ENCODE results near the gene PPP1R15B.

PPP1R15B gene

DNA sequence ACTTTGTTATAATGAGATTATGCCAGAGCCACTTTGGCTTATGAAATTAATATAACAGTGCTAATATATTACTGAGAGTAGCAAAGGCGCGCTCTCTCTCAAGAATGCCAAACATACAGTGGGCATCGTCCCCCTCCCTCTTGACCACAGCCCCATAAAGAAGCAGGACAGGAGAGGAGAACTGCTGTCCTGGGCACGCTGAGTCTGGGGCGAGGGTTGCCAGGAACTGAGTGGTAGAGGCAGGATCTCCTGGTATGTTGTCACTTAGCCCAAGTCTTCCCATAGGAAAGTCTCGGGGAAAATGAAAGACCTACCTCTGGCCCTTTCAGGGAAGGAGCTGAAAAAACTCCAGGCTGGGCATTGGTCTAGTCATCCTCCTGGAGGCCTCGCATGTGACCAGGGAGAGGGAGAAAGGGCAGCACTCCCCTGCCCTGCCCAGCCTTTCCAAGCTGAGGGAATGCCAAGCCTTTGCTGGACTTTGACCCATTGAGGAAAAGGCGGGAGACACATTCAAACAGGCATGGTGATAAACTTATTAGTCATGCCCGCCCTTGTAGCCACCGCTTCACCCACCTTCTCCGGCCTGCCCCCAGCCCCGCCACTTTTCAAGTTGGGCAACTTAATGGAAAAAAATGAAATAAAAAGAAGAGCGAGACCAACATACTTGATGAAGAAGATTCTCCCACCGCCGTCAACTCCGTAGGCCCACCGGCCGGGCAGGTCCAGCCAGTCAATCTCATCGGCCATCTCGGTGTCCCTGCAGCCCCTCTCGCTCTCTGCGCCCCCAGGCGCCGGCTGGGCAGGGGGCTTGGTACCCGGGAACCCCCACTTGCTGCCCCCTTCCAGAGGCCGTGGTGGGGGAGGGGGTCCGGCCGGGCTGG lies 34.5 kb downstream of the PPP1R15B start:
- TF ChIP-seq EP300 (IDR thresholded peaks at IDR 0.05; ENCODE audit: borderline replicate concordance): no peak
- TF ChIP-seq ZBTB7A (IDR thresholded peaks at IDR 0.05; ENCODE audit: low read depth): no peak; the same call in 1 of the 2 replicates
- no peak for TF ChIP-seq EGR1 (IDR thresholded peaks at IDR 0.05)
- TF ChIP-seq RAD21 (IDR thresholded peaks at IDR 0.05; ENCODE audit: low read depth): no peak
- TF ChIP-seq CREB1 (IDR thresholded peaks at IDR 0.05; ENCODE audit: low read depth): no peak
- TF ChIP-seq TEAD4 (IDR thresholded peaks at IDR 0.05): no peak
- no peak for TF ChIP-seq CEBPB (IDR thresholded peaks at IDR 0.05)
- TF ChIP-seq, protein P1, sequence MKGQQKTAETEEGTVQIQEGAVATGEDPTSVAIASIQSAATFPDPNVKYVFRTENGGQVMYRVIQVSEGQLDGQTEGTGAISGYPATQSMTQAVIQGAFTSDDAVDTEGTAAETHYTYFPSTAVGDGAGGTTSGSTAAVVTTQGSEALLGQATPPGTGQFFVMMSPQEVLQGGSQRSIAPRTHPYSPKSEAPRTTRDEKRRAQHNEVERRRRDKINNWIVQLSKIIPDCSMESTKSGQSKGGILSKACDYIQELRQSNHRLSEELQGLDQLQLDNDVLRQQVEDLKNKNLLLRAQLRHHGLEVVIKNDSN (IDR thresholded peaks at IDR 0.05): no peak
- TF ChIP-seq NFIC (IDR thresholded peaks at IDR 0.05): no peak
- TF ChIP-seq YY1 (IDR thresholded peaks at IDR 0.05; ENCODE audit: low read depth): no peak
- TF ChIP-seq, protein P2, sequence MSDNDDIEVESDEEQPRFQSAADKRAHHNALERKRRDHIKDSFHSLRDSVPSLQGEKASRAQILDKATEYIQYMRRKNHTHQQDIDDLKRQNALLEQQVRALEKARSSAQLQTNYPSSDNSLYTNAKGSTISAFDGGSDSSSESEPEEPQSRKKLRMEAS (IDR thresholded peaks at IDR 0.05): no peak
- TF ChIP-seq, protein P3, sequence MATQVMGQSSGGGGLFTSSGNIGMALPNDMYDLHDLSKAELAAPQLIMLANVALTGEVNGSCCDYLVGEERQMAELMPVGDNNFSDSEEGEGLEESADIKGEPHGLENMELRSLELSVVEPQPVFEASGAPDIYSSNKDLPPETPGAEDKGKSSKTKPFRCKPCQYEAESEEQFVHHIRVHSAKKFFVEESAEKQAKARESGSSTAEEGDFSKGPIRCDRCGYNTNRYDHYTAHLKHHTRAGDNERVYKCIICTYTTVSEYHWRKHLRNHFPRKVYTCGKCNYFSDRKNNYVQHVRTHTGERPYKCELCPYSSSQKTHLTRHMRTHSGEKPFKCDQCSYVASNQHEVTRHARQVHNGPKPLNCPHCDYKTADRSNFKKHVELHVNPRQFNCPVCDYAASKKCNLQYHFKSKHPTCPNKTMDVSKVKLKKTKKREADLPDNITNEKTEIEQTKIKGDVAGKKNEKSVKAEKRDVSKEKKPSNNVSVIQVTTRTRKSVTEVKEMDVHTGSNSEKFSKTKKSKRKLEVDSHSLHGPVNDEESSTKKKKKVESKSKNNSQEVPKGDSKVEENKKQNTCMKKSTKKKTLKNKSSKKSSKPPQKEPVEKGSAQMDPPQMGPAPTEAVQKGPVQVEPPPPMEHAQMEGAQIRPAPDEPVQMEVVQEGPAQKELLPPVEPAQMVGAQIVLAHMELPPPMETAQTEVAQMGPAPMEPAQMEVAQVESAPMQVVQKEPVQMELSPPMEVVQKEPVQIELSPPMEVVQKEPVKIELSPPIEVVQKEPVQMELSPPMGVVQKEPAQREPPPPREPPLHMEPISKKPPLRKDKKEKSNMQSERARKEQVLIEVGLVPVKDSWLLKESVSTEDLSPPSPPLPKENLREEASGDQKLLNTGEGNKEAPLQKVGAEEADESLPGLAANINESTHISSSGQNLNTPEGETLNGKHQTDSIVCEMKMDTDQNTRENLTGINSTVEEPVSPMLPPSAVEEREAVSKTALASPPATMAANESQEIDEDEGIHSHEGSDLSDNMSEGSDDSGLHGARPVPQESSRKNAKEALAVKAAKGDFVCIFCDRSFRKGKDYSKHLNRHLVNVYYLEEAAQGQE (IDR thresholded peaks at IDR 0.05; ENCODE audit: low read depth): no peak
- no peak for TF ChIP-seq FOXM1 (IDR thresholded peaks at IDR 0.05; ENCODE audit: borderline replicate concordance, low read depth)
- TF ChIP-seq TAF1 (IDR thresholded peaks at IDR 0.05; ENCODE audit: low read depth): no peak
- TF ChIP-seq TCF12 (IDR thresholded peaks at IDR 0.05; ENCODE audit: low read depth): no peak

DNA sequence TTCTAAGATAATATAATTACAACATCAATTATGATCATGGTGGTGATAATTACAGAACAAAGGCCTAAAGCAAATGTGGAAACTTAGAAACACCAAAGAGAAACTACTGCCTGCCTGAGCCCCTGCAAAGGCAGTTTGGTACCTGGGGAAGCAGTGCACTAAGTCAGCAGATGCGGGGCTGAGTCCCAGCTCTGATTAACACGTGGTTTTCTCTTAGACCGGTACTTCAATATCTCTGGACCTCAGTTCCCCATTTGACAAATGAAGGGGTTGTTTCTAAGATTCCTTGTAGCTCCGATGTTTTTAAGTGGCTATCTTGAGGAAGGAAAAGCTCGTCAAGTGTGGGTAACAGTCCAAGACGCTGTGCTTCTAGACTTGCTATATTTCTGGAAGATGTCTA lies 35.2 kb downstream of the PPP1R15B start:
- TF ChIP-seq CREB1 (IDR thresholded peaks at IDR 0.05; ENCODE audit: low read depth) (no peak), NFIC (IDR thresholded peaks at IDR 0.05) (no peak), FOXM1 (IDR thresholded peaks at IDR 0.05; ENCODE audit: borderline replicate concordance, low read depth) (no peak), EP300 (IDR thresholded peaks at IDR 0.05; ENCODE audit: borderline replicate concordance) (no peak), TEAD4 (IDR thresholded peaks at IDR 0.05) (no peak), CEBPB (IDR thresholded peaks at IDR 0.05) (no peak), RAD21 (IDR thresholded peaks at IDR 0.05; ENCODE audit: low read depth) (no peak), YY1 (IDR thresholded peaks at IDR 0.05; ENCODE audit: low read depth) (no peak), TCF12 (IDR thresholded peaks at IDR 0.05; ENCODE audit: low read depth) (no peak)
- TF ChIP-seq, protein P1 (IDR thresholded peaks at IDR 0.05): no peak

DNA sequence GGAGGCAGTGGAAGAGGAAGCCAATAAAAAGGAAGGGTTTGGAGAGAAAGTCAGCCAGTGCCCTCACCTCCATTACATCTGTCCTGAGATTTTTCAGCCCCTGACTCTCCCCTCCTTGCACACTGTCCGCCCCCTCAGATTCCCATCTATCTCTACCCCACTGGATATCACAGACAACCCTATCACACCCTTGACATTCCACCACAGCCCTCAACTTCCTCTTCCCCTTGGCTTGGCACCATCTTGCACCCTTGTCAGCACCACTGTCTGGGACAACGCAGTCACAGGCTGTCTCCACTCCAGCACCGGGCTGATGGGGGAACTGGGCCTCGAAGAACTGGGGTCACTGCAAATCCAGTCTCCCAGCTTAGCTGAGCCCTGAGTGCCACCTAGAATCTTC lies 37.7 kb downstream of the PPP1R15B start:
- TF ChIP-seq EGR1 (IDR thresholded peaks at IDR 0.05): no peak
- no peak for TF ChIP-seq CEBPB (IDR thresholded peaks at IDR 0.05)
- no peak for TF ChIP-seq ZBTB7A (IDR thresholded peaks at IDR 0.05; ENCODE audit: low read depth)
- no peak for TF ChIP-seq EP300 (IDR thresholded peaks at IDR 0.05; ENCODE audit: borderline replicate concordance)
- TF ChIP-seq TEAD4 (IDR thresholded peaks at IDR 0.05): no peak
- TF ChIP-seq, protein P1 (IDR thresholded peaks at IDR 0.05): no peak
- TF ChIP-seq RAD21 (IDR thresholded peaks at IDR 0.05; ENCODE audit: low read depth): no peak
- no peak for TF ChIP-seq FOXM1 (IDR thresholded peaks at IDR 0.05; ENCODE audit: borderline replicate concordance, low read depth)
- no peak for TF ChIP-seq YY1 (IDR thresholded peaks at IDR 0.05; ENCODE audit: low read depth)
- TF ChIP-seq CREB1 (IDR thresholded peaks at IDR 0.05; ENCODE audit: low read depth): no peak

DNA sequence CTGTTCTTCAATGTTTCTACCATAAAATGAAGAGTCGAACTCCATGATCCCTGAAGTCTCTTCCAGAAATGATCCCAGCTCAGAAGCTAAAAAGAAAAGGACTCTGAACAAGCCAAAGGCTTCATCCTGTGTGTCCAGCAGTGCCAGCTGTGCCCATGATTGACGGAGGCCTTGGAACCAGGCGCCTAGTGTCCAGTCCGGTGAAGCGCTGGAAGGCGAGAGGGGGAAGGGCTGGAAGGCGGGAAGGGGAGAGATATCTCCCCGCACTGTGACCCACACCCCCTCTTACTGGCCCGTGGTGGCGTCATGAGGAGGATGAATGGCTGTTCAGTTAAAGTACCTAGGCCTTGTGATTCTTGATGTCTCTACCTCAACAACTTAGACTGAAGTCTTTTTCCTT lies 41.4 kb downstream of the PPP1R15B start:
- TF ChIP-seq FOXM1 (IDR thresholded peaks at IDR 0.05; ENCODE audit: borderline replicate concordance, low read depth): no peak
- no peak for TF ChIP-seq EGR1 (IDR thresholded peaks at IDR 0.05)
- TF ChIP-seq, protein P3 (IDR thresholded peaks at IDR 0.05; ENCODE audit: low read depth): no peak
- TF ChIP-seq TAF1 (IDR thresholded peaks at IDR 0.05; ENCODE audit: low read depth): no peak
- TF ChIP-seq NFIC (IDR thresholded peaks at IDR 0.05): no peak
- no peak for TF ChIP-seq TEAD4 (IDR thresholded peaks at IDR 0.05)
- TF ChIP-seq RAD21 (IDR thresholded peaks at IDR 0.05; ENCODE audit: low read depth): no peak
- no peak for TF ChIP-seq TCF12 (IDR thresholded peaks at IDR 0.05; ENCODE audit: low read depth)
- no peak for TF ChIP-seq EP300 (IDR thresholded peaks at IDR 0.05; ENCODE audit: borderline replicate concordance)

DNA sequence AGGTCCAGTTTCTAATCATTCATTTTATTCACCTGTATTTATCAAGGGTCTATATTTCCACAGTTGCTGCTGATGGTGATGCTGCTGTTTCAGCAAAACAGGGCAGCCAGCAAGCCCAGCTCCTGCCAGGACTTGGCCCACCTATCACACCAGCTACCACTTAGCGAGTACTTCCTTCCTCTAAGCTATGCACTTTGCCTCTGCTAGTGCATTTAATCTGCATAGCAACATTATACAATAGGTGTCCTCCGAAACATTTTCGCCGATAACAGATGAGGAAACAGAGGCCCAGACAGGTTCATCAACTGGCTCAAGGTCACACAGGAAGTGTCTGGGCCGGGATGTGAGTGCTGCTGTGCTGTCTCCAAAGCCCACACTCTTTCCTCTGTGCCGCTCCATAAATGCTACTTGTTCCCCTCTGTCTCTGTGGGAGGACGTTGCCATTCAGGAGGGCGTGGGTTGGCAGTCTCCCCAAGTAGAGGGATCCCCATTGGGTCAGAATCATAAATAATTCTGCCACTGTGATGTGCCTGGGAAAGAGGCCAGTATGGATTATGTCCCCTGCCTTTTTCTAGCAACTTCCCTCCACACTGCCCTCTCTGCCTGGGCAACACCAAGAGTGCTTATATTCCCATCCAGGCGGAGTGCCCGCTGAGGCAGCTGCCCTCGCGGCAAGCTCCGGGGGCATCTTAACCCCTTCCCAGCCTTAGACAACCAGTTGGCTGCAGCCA lies 42.5 kb downstream of the PPP1R15B start:
- TF ChIP-seq FOXM1 (IDR thresholded peaks at IDR 0.05; ENCODE audit: borderline replicate concordance, low read depth): no peak

All from Ishikawa (cell line).